Naive thymus-derived CD4-positive, alpha-beta T cell (primary cell): Measurements from ENCODE around the gene ASB8. TPM values are rescaled to one million over a fixed set of nuclear protein-coding genes. Genes with fewer than 3 reads are reported as not detected.
"Not testable (repeated sequence)": the region's sequence is repeated elsewhere in the genome, so short reads cannot be mapped to it uniquely, and the experiment has no call there.

Source experiments
- ATAC-seq: fragments of 150-1000 bp; cut with Tn5 transposase; 2 replicates; pipeline ENCODE4 v1.10.0; 2021; ENCODE audit warnings: mild to moderate bottlenecking, moderate library complexity
- CTCF ChIA-PET: fragments of 350-600 bp; sonication (Branson Sonifier 250); formaldehyde crosslinking; loops from one replicate; lab custom pipeline; 2021; ENCODE audit warnings: antibody characterized with exemption; lab: Charles Lee
- POLR2A ChIA-PET: fragments of 350-600 bp; sonication (Branson Sonifier 250); formaldehyde crosslinking; loops from one replicate; lab custom pipeline; 2021; ENCODE audit warnings: antibody characterized with exemption, inconsistent platforms; lab: Charles Lee
- DNase-seq, 9 donors: peaks; one replicate each; pipeline versions ENCODE4 v3.0.0 to v3.0.0-alpha.2; 2020 to 2022; ENCODE audit warnings: mixed read lengths in 1 of 9
- H3K27ac ChIP-seq: one replicate; pipeline ENCODE4 v1.7.0; 2013; ENCODE audit warnings: mild to moderate bottlenecking, low read depth, low read length, moderate library complexity
- H3K27me3 ChIP-seq, 2 donors: one replicate each; pipeline ENCODE4 v1.7.0; 2013; ENCODE audit warnings: low read length in 2 of 2, mild to moderate bottlenecking in 2 of 2, moderate library complexity in 2 of 2; ENCODE audit not compliant: control insufficient read depth in 2 of 2, insufficient read depth in 2 of 2
- H3K36me3 ChIP-seq, 3 experiments: 1 replicate in 2 of 3; 2 replicates in 1 of 3; pipeline ENCODE4 v1.7.0; 2013; ENCODE audit warnings: low read length in 3 of 3, mild to moderate bottlenecking in 3 of 3, moderate library complexity in 1 of 3; ENCODE audit not compliant: insufficient read depth in 3 of 3, control insufficient read depth in 2 of 3
- H3K4me1 ChIP-seq, 2 donors: one replicate each; pipeline ENCODE4 v1.7.0; 2013; ENCODE audit warnings: low read length in 2 of 2, mild to moderate bottlenecking in 2 of 2, moderate library complexity in 1 of 2; ENCODE audit not compliant: control insufficient read depth in 2 of 2, insufficient read depth in 2 of 2
- H3K4me3 ChIP-seq: 2 replicates; pipeline ENCODE4 v1.7.0; 2013; ENCODE audit warnings: mild to moderate bottlenecking, low read length
- H3K9me3 ChIP-seq, 3 experiments: 1 replicate in 2 of 3; 2 replicates in 1 of 3; pipeline ENCODE4 v1.7.0; 2013; ENCODE audit warnings: low read length in 3 of 3; ENCODE audit not compliant: control insufficient read depth in 2 of 3
- H3K27ac Mint-ChIP-seq, 9 donors: one replicate each; pipeline ENCODE4 v1.8.0; 2020 to 2022; ENCODE audit warnings: mixed read lengths in 9 of 9, mild to moderate bottlenecking in 8 of 9, moderate library complexity in 5 of 9, inconsistent platforms in 2 of 9
- H3K27me3 Mint-ChIP-seq, 5 donors: one replicate each; pipeline ENCODE4 v1.8.0; 2021 to 2022; ENCODE audit warnings: mixed read lengths in 5 of 5, mild to moderate bottlenecking in 1 of 5
- H3K36me3 Mint-ChIP-seq, 5 donors: one replicate each; pipeline ENCODE4 v1.8.0; 2020 to 2022; ENCODE audit warnings: mixed read lengths in 5 of 5, mild to moderate bottlenecking in 3 of 5, inconsistent platforms in 1 of 5
- H3K4me1 Mint-ChIP-seq, 7 donors: one replicate each; pipeline ENCODE4 v1.8.0; 2020 to 2022; ENCODE audit warnings: mixed read lengths in 7 of 7, mild to moderate bottlenecking in 3 of 7, inconsistent platforms in 1 of 7
- H3K4me3 Mint-ChIP-seq, 10 donors: one replicate each; pipeline ENCODE4 v1.8.0; 2020 to 2022; ENCODE audit warnings: mild to moderate bottlenecking in 10 of 10, mixed read lengths in 10 of 10, moderate library complexity in 6 of 10, inconsistent platforms in 2 of 10
- H3K9me3 Mint-ChIP-seq, 11 donors: one replicate each; pipeline ENCODE4 v1.8.0; 2020 to 2022; ENCODE audit warnings: mixed read lengths in 11 of 11, mild to moderate bottlenecking in 4 of 11, inconsistent platforms in 1 of 11, moderate library complexity in 1 of 11
- intact Hi-C, 2 donors: fragments of 100-400 bp; cut with micrococcal nuclease; formaldehyde crosslinking; loops; one replicate each; pipeline ENCODE4 v1.15.1; 2023
- polyA plus RNA-seq, 2 donors: library from polyadenylated mRNA; unstranded; fragments of 300-500 nt; fragmentation: Illumina TruSeq; gene quantifications; one replicate each; pipeline ENCODE4 v1.2.3, GENCODE V29; 2021
- total RNA-seq, 6 experiments: library from RNA in 5 of 6; stranded (reverse) in 5 of 6; gene quantifications; 1 replicate in 5 of 6; 2 replicates in 1 of 6; pipeline ENCODE4 v1.2.3 and lab custom pipeline; 2021 to 2026

ASB8 gene
- total and polyA plus RNA-seq, 7 experiments from 2014 or later = 42.9 to 93.5 (median 68.7) TPM

GRCh38 chr12:48131517-48131916 lies 25.8 kb downstream of the ASB8 start:
- H3K27me3 ChIP-seq = no peaks in the 10 kb centered on the region
- CTCF ChIA-PET = no interaction called here
- Mint-ChIP-seq H3K4me3 (no peak overlapping the region), H3K9me3 (no peaks in the 10 kb centered on the region), H3K27ac (no peak overlapping the region), H3K27me3 (no peaks in the 10 kb centered on the region), H3K36me3 (peaks cover 8 to 54% (median 24%) of the 10 kb centered on the region in 5 donors), H3K4me1 (no peaks in the 10 kb centered on the region)
- H3K4me1 ChIP-seq = no peaks in the 10 kb centered on the region
- peaks cover 0 to 55% (median 0%) of the 10 kb centered on the region in 3 experiments for H3K36me3 ChIP-seq
- H3K27ac ChIP-seq = no peak overlapping the region
- POLR2A ChIA-PET = no interaction called here
- H3K4me3 ChIP-seq = no peak overlapping the region
- ATAC-seq (no peak), DNase-seq (no peak)
- intact Hi-C loops = no loop called here
- H3K9me3 ChIP-seq = no peaks in the 10 kb centered on the region

DNA sequence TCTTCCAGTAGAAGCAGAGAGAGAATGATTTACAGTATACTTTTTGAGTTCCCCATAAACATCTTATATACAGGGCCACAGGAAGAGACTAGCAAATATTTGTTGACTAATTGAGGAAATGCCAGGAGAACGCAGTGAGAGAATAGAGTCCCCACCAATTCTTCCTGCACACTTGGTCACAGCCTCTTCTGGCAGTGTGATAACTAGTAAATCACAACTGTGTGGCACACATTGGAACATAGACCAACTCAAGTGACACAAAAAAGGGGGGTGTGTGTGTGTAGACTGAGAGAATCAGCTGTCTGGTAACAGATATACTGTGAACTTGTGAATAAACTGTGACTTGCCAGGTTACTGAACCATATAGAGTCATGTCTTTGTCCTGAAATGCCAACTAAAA lies 27.9 kb downstream of the ASB8 start:
- POLR2A ChIA-PET = no interaction called here
- Mint-ChIP-seq H3K36me3 (peaks cover 0 to 50% (median 20%) of the 10 kb centered on the region in 5 donors), H3K4me1 (no peaks in the 10 kb centered on the region), H3K27ac (no peak overlapping the region), H3K4me3 (no peak overlapping the region), H3K27me3 (no peaks in the 10 kb centered on the region), H3K9me3 (no peaks in the 10 kb centered on the region)
- DNase-seq (no peak), ATAC-seq (no peak)
- no peaks in the 10 kb centered on the region for H3K27me3 ChIP-seq
- intact Hi-C loops = no loop called here
- H3K36me3 ChIP-seq = peaks cover 0 to 42% (median 0%) of the 10 kb centered on the region in 3 experiments
- H3K27ac ChIP-seq = no peak overlapping the region
- H3K4me3 ChIP-seq = no peak overlapping the region
- no peaks in the 10 kb centered on the region for H3K4me1 ChIP-seq
- no peaks in the 10 kb centered on the region for H3K9me3 ChIP-seq
- CTCF ChIA-PET = no interaction called here

GRCh38 chr12:48128800-48129199 lies 28.5 kb downstream of the ASB8 start:
- CTCF ChIA-PET = no interaction called here
- no peaks in the 10 kb centered on the region for H3K27me3 Mint-ChIP-seq
- ATAC-seq (no peak), DNase-seq (no peak)
- intact Hi-C loops = no loop called here
- no peak overlapping the region for H3K4me3 ChIP-seq
- peaks cover 0 to 47% (median 20%) of the 10 kb centered on the region in 5 donors for H3K36me3 Mint-ChIP-seq
- no peak overlapping the region for H3K4me3 Mint-ChIP-seq
- no peaks in the 10 kb centered on the region for H3K4me1 ChIP-seq
- H3K27ac ChIP-seq = no peak overlapping the region
- POLR2A ChIA-PET = interaction anchor here (0.6 to 1.4 kb wide), 2 partner anchors 29 to 108 kb away, joined by 3 to 7 read pairs; partner anchors contain the start of gene ASB8
- H3K27ac Mint-ChIP-seq = no peak overlapping the region
- peaks cover 0 to 36% (median 0%) of the 10 kb centered on the region in 3 experiments for H3K36me3 ChIP-seq
- H3K9me3 Mint-ChIP-seq = no peaks in the 10 kb centered on the region
- H3K27me3 ChIP-seq = no peaks in the 10 kb centered on the region
- H3K9me3 ChIP-seq = no peaks in the 10 kb centered on the region
- H3K4me1 Mint-ChIP-seq = no peaks in the 10 kb centered on the region

DNA sequence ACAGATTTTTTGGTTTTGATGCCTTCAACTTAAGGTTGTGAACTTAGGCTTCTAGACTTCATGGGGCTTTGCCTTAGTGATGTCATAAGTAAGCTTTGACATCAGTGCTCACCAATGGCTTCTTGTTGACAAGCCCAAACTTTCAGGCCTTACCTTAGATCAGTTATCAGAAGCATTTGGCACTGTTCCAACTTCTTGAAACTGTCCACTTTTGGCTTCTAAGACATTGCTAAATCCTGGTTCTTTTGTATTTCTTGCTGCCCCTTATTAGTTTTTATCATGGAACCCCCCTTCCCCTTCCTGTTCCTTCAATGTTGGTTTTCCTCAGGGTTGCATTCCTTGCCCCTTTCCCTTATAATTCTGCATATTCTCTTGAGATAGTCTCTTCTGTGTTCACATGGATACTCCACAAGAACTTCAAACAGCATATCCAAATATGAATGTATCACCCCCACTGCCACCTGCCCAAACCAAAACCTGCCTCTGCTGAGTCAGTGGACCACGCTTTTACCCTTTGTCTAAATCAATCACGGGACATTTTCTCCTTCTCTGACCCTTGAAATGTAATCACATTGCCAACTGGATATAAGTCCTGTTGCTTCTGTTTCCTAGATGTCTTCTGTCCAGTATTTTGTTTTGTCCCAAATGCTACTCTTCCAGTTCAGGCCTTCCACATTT lies 30.2 kb downstream of the ASB8 start:
- Mint-ChIP-seq H3K4me1 (no peaks in the 10 kb centered on the region), H3K36me3 (peaks cover 5 to 36% (median 15%) of the 10 kb centered on the region in 5 donors), H3K4me3 (no peak overlapping the region), H3K9me3 (no peaks in the 10 kb centered on the region), H3K27ac (no peak overlapping the region), H3K27me3 (no peaks in the 10 kb centered on the region)
- Histone ChIP-seq H3K4me3 (no peak overlapping the region), H3K27ac (no peak overlapping the region), H3K36me3 (peaks cover 0 to 27% (median 0%) of the 10 kb centered on the region in 3 experiments), H3K9me3 (no peaks in the 10 kb centered on the region), H3K4me1 (no peaks in the 10 kb centered on the region), H3K27me3 (no peaks in the 10 kb centered on the region)
- ATAC-seq (no peak), DNase-seq (no peak)
- intact Hi-C loops = no loop called here
- ChIA-PET CTCF (no interaction called here), POLR2A (no interaction called here)

- H3K9me3 ChIP-seq = no peaks in the 10 kb centered on the region
- H3K27ac Mint-ChIP-seq = no peak overlapping the region
- H3K4me3 ChIP-seq = no peak overlapping the region
- H3K36me3 ChIP-seq = peaks cover 0 to 16% (median 0%) of the 10 kb centered on the region in 3 experiments
- peaks cover 5 to 36% (median 15%) of the 10 kb centered on the region in 5 donors for H3K36me3 Mint-ChIP-seq
- no peaks in the 10 kb centered on the region for H3K27me3 ChIP-seq
- DNase-seq (no peak), ATAC-seq (no peak)
- no peaks in the 10 kb centered on the region for H3K4me1 ChIP-seq
- H3K9me3 Mint-ChIP-seq = no peaks in the 10 kb centered on the region
- no peaks in the 10 kb centered on the region for H3K27me3 Mint-ChIP-seq
- no peak overlapping the region for H3K27ac ChIP-seq
- no peak overlapping the region for H3K4me3 Mint-ChIP-seq
- intact Hi-C loops = no loop called here
- peaks cover 0 to 2% (median 0%) of the 10 kb centered on the region in 7 donors for H3K4me1 Mint-ChIP-seq
- CTCF ChIA-PET = no interaction called here
- POLR2A ChIA-PET = no interaction called here
These were observed 31.3 kb downstream of the ASB8 start for GRCh38 chr12:48125985-48126384.

DNA sequence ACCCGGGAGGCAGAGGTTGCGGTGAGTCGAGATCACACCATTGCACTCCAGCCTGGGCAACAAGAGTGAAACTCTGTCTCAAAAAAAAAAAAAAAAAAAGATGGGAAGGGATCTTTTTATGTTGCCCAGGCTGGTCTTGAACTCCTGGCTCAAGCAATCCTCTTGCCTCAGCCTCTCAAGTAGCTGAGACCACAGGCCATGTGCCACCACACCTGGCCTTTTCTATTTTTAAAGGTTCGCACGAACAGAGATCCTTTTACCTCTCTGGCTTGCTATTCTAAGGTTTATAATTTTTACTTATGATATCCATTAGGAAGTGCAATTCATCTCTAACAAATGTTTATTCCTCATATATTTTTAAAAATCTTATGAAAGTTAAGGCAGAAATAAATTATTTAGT lies 31.8 kb downstream of the ASB8 start:
- H3K9me3 Mint-ChIP-seq, CTCF ChIA-PET, H3K4me3 Mint-ChIP-seq, H3K4me3 ChIP-seq, POLR2A ChIA-PET, H3K27me3 Mint-ChIP-seq, intact Hi-C loops, ATAC-seq, H3K4me1 Mint-ChIP-seq, H3K4me1 ChIP-seq, H3K27me3 ChIP-seq, DNase-seq, H3K9me3 ChIP-seq, H3K27ac ChIP-seq, H3K27ac Mint-ChIP-seq: not testable (repeated sequence)
- H3K36me3 Mint-ChIP-seq = peaks cover 5 to 36% (median 15%) of the 10 kb centered on the region in 5 donors
- H3K36me3 ChIP-seq = peaks cover 0 to 12% (median 0%) of the 10 kb centered on the region in 3 experiments

- Mint-ChIP-seq H3K27ac (no peak overlapping the region), H3K27me3 (peaks cover 0 to 4% (median 0%) of the 10 kb centered on the region in 5 donors), H3K9me3 (no peaks in the 10 kb centered on the region), H3K36me3 (peaks cover 5 to 28% (median 15%) of the 10 kb centered on the region in 5 donors), H3K4me3 (no peak overlapping the region), H3K4me1 (peaks cover 13 to 24% (median 23%) of the 10 kb centered on the region in 7 donors)
- no peak for DNase-seq
- H3K4me1 ChIP-seq = peaks cover 0 to 3% of the 10 kb centered on the region in 2 donors
- H3K9me3 ChIP-seq = no peaks in the 10 kb centered on the region
- no peak for ATAC-seq
- H3K4me3 ChIP-seq = no peak overlapping the region
- no peaks in the 10 kb centered on the region for H3K27me3 ChIP-seq
- H3K27ac ChIP-seq = no peak overlapping the region
- POLR2A ChIA-PET = no interaction called here
- peaks cover 0 to 8% (median 0%) of the 10 kb centered on the region in 3 experiments for H3K36me3 ChIP-seq
- CTCF ChIA-PET = no interaction called here
- intact Hi-C loops = no loop called here
These were observed 34.1 kb downstream of the ASB8 start for GRCh38 chr12:48123169-48123568.
